RWPE1 (cell line): ENCODE measurements around the gene MRPL27.

Source experiments
- CTCF ChIA-PET: fragments of 350-600 bp; sonication (Branson Sonifier 250); formaldehyde crosslinking; extraction: SDS; loops from one replicate; lab custom pipeline; 2021; lab: Yijun Ruan, JAX
- POLR2A ChIA-PET: fragments of 400-600 bp; formaldehyde crosslinking; extraction: SDS; loops from one replicate; lab custom pipeline; 2020; ENCODE audit warnings: antibody characterized with exemption; ENCODE audit not compliant: low non-redundant PET; lab: Yijun Ruan, JAX
- DNase-seq: peaks from one replicate; pipeline ENCODE4 v3.0.0; 2012; ENCODE audit warnings: low spot score
- H3K27ac ChIP-seq: fragments of 450-650 bp; 2 replicates; pipeline ENCODE4 v1.5.1; 2017
- TF ChIP-seq, protein P1 (sequence below): fragments of 450-650 bp; conservative IDR thresholded peaks from 2 replicates; pipeline ENCODE4 v1.5.1; 2017; ENCODE audit warnings: low read depth, mild to moderate bottlenecking

The MRPL27 gene

GRCh38 chr17:50380369-50381259 lies 7.6 kb upstream of the MRPL27 start:
- POLR2A ChIA-PET, result no interaction called here
- DNase-seq, result no peak
- peak overlapping the region; percentile 22 for H3K27ac ChIP-seq
- CTCF ChIA-PET, result interaction anchor here (0.6 to 2.0 kb wide), 5 partner anchors 17 to 99 kb away, joined by 3 to 7 read pairs (median 4); partner anchors contain the start of gene LRRC59
- TF ChIP-seq, protein P1, sequence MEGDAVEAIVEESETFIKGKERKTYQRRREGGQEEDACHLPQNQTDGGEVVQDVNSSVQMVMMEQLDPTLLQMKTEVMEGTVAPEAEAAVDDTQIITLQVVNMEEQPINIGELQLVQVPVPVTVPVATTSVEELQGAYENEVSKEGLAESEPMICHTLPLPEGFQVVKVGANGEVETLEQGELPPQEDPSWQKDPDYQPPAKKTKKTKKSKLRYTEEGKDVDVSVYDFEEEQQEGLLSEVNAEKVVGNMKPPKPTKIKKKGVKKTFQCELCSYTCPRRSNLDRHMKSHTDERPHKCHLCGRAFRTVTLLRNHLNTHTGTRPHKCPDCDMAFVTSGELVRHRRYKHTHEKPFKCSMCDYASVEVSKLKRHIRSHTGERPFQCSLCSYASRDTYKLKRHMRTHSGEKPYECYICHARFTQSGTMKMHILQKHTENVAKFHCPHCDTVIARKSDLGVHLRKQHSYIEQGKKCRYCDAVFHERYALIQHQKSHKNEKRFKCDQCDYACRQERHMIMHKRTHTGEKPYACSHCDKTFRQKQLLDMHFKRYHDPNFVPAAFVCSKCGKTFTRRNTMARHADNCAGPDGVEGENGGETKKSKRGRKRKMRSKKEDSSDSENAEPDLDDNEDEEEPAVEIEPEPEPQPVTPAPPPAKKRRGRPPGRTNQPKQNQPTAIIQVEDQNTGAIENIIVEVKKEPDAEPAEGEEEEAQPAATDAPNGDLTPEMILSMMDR, result no peak

DNA sequence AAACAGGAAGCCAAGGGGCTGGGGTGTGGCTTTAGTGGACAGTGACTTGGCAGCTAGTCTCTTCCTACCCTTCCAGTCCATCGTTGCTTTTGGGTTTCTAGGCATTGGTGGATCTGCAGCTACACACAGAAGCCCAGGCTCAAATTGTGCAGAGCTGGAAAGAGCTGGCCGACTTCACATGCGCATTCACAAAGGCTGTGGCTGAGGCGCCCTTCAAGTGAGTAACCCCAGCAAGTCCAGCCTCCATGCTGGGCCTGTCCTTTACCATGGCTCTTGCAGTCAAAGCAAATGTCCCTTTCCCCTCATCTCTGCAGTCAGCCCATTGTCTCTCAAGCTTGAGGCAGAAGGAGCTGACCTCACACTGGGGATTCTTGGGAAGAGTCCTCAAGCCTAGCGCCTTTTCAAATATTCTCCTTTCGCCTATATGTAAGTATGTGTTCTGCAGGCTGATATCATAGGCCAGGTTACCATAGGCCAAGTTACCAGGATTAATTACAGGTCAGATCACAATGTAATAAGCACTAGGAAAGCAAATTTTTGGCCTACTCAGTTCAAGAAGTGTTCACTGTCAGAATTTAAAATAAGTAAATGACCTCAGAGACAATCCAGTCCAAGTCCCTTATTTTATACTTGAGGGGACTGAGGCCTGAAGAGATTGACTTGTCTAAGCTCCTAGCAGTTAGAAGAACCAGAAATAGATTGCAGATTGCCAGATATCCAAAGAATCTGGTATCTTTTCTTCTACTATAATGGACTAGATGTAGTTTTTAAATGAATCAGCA lies 6.6 kb upstream of the MRPL27 start:
- TF ChIP-seq, protein P1, result no peak
- H3K27ac ChIP-seq, result peak overlapping the region; percentile 2; the same call in 1 of the 2 replicates
- CTCF ChIA-PET, result interaction anchor here (0.7 to 1.2 kb wide), 3 partner anchors 19 to 100 kb away, joined by 3 read pairs; no protein-coding TSS in a partner anchor
- no peak for DNase-seq
- POLR2A ChIA-PET, result no interaction called here

GRCh38 chr17:50375858-50376538 lies 3.0 kb upstream of the MRPL27 start:
- DNase-seq, result no peak
- CTCF ChIA-PET, result interaction anchor here (0.6 to 0.7 kb wide), 2 partner anchors 22 to 103 kb away, joined by 4 read pairs; no protein-coding TSS in a partner anchor
- no peak overlapping the region for H3K27ac ChIP-seq
- TF ChIP-seq, protein P1, result no peak
- POLR2A ChIA-PET, result no interaction called here

DNA sequence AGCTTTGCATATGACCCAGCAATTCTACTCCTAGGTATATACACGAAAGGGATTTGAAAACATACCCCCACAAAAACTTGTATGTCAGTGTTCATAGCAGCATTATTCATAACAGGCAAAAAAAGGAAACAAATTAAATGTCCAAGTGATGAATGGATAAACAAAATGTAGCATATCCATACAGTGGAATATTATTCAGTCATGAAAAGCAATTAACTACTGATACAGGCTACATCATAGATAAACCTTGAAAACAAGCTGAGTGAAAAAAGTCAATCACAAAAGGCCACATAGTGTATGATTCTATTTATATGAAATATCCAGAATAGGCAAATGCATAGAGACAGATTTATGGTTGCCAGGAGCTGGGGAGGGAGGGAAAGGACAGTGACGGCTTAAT lies 721 bp upstream of the MRPL27 start:
- POLR2A ChIA-PET, result no interaction called here
- no peak overlapping the region for H3K27ac ChIP-seq
- no peak for DNase-seq
- CTCF ChIA-PET, result no interaction called here
- TF ChIP-seq, protein P1, result no peak

DNA sequence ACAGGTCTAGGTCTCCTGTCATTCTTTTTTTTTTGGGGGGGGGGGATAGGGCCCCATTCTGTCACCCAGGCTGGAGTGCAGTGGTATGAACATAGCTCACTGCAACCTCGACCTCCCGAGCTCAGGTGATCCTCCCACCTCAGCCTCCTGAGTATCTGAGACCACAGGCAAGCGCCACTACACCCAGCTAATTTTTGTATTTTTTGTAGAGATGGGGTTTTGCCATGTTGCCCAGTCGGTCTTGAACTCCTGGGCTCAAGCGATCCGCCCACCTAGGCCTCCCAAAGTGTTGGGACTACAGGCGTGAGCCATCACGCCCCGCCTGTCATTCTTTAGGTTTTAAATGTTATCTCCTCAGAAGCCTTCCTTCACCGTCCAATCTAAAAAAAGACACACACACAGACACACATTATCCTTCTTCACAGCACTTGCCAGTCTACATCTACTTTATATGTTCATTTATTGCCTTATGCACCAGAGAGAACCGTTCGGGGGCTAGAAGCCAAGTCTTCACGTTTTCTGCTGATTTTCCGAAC lies 694 bp downstream of the MRPL27 start:
- TF ChIP-seq, protein P1, result no peak
- H3K27ac ChIP-seq, result peak overlapping the region; percentile 92
- no peak for DNase-seq
- ChIA-PET CTCF (interaction anchor here (0.6 to 2.0 kb wide), 4 partner anchors 11 to 328 kb away, joined by 3 to 5 read pairs (median 3); no protein-coding TSS in a partner anchor), POLR2A (interaction anchor here (0.6 kb wide), 1 partner anchor 16 kb away, joined by 3 read pairs; no protein-coding TSS in a partner anchor)
